Measurements from ENCODE around the gene RNF11.

DNA sequence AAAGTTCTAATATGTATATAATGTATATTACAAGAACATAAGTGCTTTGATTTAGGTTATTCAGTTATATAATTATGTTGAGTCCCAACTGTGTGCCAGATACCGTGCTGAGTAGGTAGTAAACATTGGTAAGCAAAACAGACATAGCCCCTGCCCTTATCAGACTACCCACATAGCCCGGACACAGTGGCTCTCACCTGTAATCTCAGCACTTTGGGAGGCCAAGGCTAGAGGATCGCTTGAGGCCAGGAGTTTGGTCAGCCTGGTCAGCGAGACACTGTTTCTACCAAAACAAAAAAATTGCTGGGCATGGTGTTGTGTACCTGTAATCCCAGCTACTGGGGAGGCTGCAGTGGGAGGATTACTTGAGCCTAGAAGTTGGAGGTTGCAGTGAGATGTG is 30.7 kb downstream of the RNF11 start:
- TF ChIP-seq, protein P1, sequence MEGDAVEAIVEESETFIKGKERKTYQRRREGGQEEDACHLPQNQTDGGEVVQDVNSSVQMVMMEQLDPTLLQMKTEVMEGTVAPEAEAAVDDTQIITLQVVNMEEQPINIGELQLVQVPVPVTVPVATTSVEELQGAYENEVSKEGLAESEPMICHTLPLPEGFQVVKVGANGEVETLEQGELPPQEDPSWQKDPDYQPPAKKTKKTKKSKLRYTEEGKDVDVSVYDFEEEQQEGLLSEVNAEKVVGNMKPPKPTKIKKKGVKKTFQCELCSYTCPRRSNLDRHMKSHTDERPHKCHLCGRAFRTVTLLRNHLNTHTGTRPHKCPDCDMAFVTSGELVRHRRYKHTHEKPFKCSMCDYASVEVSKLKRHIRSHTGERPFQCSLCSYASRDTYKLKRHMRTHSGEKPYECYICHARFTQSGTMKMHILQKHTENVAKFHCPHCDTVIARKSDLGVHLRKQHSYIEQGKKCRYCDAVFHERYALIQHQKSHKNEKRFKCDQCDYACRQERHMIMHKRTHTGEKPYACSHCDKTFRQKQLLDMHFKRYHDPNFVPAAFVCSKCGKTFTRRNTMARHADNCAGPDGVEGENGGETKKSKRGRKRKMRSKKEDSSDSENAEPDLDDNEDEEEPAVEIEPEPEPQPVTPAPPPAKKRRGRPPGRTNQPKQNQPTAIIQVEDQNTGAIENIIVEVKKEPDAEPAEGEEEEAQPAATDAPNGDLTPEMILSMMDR (IDR thresholded peaks at IDR 0.05; ENCODE audit: control extremely low read depth in 1 of 3, insufficient read depth in 1 of 3, low read depth in 1 of 3, low read length in 3 of 3) = no peak
- TF ChIP-seq EGR1 (IDR thresholded peaks at IDR 0.05; ENCODE audit: borderline replicate concordance, low read depth, low read length) (no peak), RBBP5 (IDR thresholded peaks at IDR 0.05; ENCODE audit: borderline replicate concordance, low read depth, low read length) (no peak)
